ENCODE measurements around the gene GRM6.

GRM6 gene

DNA sequence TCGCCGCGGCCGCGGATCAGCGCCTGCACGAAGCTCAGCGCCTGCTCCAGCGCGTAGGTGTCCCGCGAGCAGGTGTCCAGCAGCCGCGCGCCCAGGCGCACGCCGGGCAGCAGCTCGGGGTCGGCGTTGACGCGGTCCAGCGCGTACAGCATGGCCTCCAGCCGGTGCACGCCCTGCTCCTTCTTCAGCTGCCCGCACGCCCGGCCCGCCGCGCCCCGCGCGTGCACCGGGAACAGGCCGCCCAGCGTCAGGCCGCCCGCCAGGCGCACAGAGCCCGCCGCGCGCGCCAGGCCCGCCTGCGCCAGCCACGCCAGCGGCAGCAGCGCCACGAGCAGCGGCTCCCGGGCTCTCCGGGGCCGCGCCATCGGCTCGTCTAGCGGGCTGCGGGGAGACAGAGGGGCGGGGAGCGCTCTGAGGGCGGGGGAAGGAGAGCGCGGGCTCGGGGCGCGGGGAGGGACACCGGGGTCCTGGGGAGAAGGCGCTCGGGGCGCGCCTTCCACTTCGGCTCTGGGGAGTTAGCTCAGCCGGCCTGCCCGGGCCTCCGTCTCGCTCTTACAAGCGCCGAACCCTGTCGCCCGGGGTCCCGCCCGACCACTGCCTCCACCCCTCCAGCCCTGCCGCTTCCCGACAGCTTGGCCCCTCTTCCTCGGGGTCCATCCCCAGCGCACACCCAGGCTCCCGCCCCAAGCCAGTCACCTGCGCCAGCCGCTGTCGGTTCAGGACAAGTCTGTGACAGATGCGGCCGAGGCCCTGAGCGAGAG is at the start of gene GRM6:
Gene GRM6 (minus strand): TSS at position 741 of the 761 bp plus-strand sequence. CDS start 376 bp downstream, at position 365.
- no peak for DNase-seq (ENCODE audit: low read depth in 2 of 2)

DNA sequence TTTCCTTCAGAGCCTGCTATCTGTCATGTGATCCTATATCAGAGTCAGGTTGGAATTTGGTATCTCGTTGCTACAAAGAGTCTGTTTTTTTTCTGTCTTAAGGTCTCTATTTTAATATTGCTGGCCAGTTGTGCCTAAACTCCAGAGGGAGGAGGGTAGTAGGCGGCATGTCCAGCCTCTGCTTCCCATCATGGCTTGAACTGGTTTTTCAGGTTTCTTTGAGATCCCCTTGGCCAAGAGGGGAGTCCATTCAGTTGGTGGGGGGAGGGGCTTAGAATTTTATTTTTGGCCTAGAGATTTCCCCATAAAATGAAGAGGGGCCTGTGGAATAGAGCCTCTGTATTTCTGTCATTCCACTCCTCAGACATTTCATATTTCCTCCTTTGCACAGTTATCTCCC is 49.6 kb upstream of the GRM6 start:
- DNase-seq (ENCODE audit: low read depth in 2 of 2), result no peak

DNA sequence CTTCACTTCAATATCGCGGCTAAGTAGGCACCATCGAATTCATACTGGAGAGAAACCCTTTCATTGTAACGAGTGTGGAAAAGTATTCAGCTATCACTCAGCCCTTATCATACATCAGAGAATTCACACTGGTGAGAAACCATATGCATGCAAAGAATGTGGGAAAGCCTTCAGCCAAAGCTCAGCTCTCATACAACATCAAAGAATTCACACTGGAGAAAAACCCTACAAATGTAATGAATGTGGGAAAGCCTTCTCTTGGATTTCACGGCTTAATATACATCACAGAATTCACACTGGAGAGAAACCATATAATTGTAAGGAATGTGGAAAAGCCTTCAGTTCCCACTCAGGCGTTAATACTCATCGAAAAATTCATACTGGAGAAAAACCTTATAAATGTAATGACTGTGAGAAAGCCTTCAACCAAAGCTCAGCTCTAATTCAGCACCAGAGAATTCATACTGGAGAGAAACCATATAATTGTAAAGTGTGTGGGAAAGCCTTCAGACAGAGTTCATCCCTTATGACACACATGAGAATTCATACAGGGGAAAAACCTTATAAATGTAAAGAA is 38.0 kb upstream of the GRM6 start:
- DNase-seq (ENCODE audit: low read depth in 2 of 2), result no peak

DNA sequence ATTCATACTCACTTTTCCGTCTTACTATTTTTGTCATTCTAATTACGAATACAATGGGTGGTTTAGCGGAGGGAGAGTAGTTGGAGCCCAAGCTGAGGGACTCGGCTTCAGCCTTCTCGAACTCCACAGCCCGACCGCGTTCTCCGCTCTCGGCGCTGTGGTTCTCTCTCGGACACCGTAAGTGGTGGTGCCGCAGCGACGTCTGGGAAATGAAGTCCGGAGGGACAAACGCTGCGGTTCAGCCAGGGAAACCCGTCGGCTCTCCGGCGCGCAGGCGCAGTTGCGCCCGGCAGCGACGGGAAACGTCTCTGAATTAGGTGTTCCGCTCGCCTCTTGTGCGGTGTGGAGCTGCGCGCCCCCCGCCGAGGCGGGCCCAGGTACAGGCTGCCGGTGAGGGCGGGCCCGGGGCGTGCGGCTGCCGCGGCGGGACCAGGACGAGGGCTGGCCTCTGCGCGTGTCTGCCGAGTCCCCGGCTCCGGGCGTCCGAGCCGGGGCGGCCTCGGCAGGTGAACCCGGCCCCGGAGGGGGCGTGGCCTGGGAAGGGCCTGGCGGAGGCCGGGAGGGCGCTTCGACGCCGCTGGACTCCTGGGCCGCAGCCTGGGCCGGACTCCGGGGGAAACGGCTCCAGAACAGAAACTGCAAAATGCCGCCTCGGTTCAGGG is 28.5 kb upstream of the GRM6 start, which contains the start of gene ZNF879:
Gene ZNF879 (plus strand): TSS at position 277 of the 662 bp plus-strand sequence. CDS start 1,201 bp downstream, outside the sequence.
- peak; percentile 88 for DNase-seq (ENCODE audit: low read depth in 2 of 2)

- no peak for DNase-seq (ENCODE audit: low read depth in 2 of 2)
Observed at GRCh38 chr5:179008667-179009066, 13.5 kb upstream of the GRM6 start.

- no peak for DNase-seq (ENCODE audit: low read depth in 2 of 2)
Observed at GRCh38 chr5:179006564-179006963, 11.4 kb upstream of the GRM6 start.

GRCh38 chr5:178998441-178998840 is 3.3 kb upstream of the GRM6 start:
- DNase-seq (ENCODE audit: low read depth in 2 of 2), result no peak

DNA sequence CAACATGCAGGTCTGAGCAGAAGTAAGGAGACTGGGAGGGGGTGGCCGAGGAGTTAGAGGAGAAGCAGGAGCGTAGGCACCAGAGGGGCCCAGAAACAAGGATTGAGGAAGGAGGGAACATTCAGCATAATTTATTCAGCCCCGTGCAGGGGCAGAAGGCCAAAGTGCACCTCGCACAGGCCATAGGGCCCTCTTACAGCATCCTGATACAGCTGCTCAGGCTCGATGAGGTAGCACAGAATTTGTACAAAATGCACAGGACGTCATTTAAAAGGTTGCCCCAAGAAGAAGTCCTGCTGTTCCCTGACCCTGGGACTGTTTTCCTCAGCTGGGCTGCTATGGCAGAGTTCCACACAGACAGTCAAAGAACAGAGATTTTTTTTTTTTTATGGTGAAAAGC is 2.1 kb upstream of the GRM6 start:
- DNase-seq (ENCODE audit: low read depth in 2 of 2), result no peak

DNA sequence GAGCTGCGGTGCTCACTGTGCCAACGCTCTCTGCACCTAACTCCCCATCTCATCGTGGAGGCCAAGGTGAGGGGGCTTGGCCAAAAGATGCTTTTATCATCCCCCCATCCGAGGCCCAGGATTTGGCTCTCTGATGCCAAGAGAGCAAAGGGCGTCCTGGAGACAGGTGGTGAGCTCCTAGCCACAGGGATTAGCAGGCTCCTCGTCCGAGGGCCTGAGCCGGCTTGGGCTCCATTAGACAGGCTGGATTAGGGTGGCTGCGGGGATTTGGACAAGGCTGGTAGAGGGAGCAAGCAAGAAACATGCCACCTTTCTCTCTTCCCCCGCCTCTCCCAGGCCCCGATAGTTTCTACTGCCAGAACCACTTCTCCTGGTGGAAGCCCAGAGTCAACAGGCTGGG is 1.0 kb upstream of the GRM6 start:
- DNase-seq (ENCODE audit: low read depth in 2 of 2), result no peak

- DNase-seq (ENCODE audit: low read depth in 2 of 2), result no peak
Observed at GRCh38 chr5:178995341-178995690, 196 bp upstream of the GRM6 start.

DNA sequence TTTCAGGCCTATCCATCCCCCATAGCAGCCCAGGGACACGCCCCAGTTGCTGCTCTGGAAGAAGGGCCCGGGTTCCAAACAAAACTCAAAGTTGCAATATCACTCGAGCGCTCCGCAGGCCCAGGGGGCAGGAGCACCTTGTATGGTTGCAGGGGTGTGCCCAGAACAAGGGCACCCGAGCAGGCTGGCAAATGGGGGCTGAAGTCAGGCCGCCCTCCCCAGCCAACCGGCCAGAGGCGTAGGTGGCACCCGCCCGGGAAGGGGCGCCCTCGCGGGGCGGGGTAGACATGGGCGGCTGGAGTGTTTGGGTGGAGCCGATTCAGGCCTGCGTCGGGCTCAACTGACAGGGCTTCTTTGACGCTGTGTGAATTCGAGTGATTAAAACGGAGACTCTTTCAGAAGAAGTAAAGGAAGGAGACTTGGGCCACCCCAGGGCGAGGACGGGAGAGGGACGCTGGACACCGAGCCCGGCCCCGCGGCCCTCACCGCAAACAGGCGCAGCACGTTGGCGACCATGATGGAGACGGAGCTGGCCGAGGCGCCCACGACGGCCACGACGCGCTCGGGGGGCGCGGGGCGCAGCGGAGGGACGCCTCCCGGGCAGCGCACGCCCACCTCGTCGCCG is 1.1 kb downstream of the GRM6 start:
- DNase-seq (ENCODE audit: low read depth in 2 of 2), result no peak

DNA sequence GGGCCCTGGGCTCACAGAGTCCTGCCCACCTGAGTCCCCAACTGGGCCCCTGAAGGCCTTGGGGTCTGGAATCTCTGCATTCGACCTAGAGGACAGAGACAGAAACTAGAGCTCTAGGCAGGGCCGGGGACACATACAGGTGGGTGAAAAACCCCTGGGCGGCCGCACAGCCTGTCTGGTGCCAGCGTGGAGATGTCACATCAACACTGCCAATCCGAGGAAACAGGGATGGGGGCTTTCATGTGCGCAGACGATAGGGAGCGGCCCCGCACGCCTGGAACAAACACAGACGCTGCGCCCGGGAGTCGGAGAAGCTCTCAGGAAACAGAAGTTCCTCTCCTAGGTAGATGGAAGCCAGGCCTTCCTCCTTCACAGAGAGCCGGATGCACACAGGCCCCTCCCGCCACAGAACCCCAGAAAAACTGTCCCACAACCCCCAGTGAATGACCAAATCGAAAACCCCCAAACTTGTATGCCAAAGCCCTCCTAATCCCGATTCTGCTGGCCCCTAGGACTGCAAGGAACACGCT is 1.8 kb downstream of the GRM6 start:
- DNase-seq (ENCODE audit: low read depth in 2 of 2), result no peak

DNA sequence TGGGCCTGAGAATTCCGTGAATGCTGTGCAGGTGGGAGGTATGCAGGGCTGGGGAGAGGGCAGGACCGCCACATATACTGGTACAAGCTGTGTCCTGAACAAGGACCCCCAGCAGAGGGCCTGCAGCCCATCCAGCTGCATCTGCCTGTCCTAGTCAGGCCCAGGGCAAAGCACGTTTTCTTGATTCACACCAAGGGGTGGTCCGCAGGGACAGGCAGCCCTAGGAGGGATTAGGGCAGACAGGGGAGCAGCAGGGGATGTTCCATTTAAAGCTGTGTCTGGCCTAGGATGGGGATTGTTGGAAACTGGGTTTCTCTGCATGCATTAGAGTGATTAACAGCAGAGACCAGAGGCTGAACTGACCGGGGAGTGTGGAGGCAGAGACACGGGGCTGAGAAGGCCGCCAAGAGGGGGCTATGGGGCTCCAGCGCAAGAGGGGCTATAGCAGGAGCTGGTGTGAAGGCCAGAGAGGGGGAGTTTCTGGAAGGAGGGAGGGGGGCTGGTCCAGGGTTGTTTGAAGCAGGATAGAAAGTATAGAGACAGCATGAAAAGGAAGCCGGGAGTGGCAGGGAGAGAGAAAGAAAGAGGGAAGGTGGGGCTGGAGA is 2.7 kb downstream of the GRM6 start:
- no peak for DNase-seq (ENCODE audit: low read depth in 2 of 2)

- DNase-seq (ENCODE audit: low read depth in 2 of 2), result no peak
Observed at GRCh38 chr5:178991190-178992145, 3.7 kb downstream of the GRM6 start.

DNA sequence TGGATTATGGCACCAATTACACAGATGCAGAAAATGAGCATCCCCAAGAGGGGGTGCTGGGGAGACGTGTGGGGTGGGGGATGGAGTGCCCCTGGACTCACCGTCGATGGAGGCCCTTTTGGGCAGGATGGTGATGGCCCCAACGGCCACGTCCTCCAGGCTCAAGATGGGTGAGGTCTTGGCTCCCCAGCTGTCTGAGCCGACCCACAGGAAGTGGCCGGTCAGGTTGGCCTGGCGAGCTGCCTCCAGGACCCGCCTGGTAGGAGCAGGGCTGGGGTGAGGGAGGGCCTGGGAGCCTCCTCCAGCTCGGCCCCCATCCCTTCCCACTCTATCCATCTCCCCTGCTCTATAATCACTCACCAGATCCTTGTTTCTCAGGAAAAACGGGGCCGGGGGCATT is 4.6 kb downstream of the GRM6 start:
- no peak for DNase-seq (ENCODE audit: low read depth in 2 of 2)

DNA sequence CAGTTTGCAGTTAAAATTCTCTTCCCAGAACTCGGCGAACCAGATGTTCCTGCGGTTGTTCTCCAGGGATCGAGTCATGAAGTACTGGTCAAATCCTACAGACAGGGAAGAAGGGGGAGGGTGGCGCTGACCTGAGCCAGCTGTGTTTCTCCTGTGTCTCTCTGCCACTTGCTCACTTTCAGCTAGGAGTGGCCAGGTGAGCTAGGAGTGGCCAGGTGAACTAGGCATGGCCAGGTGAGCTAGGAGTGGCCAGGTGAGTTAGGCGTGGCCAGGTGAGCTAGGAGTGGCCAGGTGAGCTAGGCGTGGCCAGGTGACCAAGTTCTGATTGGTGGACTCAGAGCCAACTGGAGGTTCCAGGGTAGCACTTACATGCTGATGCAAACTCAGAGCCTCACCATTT is 5.8 kb downstream of the GRM6 start:
- DNase-seq (ENCODE audit: low read depth in 2 of 2), result no peak

GRCh38 chr5:178988436-178989220 is 6.5 kb downstream of the GRM6 start:
- DNase-seq (ENCODE audit: low read depth in 2 of 2), result no peak

GRCh38 chr5:178986326-178986960 is 8.7 kb downstream of the GRM6 start:
- DNase-seq (ENCODE audit: low read depth in 2 of 2), result no peak

Data from fibroblast of skin of left biceps (primary cell).